ENCODE measurements around the gene MYOM1. TPM values are rescaled to one million over a fixed set of nuclear protein-coding genes. Genes with fewer than 3 reads are reported as not detected.

Gene MYOM1
- total RNA-seq, 1 donor from 2014 or later = 2.5 TPM

- no peak for ATAC-seq
- intact Hi-C loops (cut with DNase I) = no loop called here
These were observed 163.5 kb downstream of the MYOM1 start for GRCh38 chr18:3056311-3056710.

GRCh38 chr18:3055816-3056215, 164.0 kb downstream of the MYOM1 start:
- H3K27ac ChIP-seq = no peak overlapping the region
- peaks cover 18% of the 10 kb centered on the region for H3K4me1 ChIP-seq
- no peak for TF ChIP-seq CTCF (IDR thresholded peaks at IDR 0.05)
- no peak overlapping the region for H3K4me3 ChIP-seq
- DNase-seq (no peak), ATAC-seq (no peak)
- H3K36me3 ChIP-seq = no peaks in the 10 kb centered on the region
- intact Hi-C loops (cut with DNase I) = no loop called here
- H3K9me3 ChIP-seq = no peaks in the 10 kb centered on the region
- H3K27me3 ChIP-seq = no peaks in the 10 kb centered on the region

More at GRCh38 chr18:3056311-3056710, 163.5 kb downstream of the MYOM1 start:
- no peak overlapping the region for H3K27ac ChIP-seq
- H3K9me3 ChIP-seq = no peaks in the 10 kb centered on the region
- H3K27me3 ChIP-seq = no peaks in the 10 kb centered on the region
- TF ChIP-seq CTCF (IDR thresholded peaks at IDR 0.05) = no peak
- no peak overlapping the region for H3K4me3 ChIP-seq
- no peaks in the 10 kb centered on the region for H3K36me3 ChIP-seq
- peaks cover 21% of the 10 kb centered on the region for H3K4me1 ChIP-seq
- DNase-seq = no peak

DNA sequence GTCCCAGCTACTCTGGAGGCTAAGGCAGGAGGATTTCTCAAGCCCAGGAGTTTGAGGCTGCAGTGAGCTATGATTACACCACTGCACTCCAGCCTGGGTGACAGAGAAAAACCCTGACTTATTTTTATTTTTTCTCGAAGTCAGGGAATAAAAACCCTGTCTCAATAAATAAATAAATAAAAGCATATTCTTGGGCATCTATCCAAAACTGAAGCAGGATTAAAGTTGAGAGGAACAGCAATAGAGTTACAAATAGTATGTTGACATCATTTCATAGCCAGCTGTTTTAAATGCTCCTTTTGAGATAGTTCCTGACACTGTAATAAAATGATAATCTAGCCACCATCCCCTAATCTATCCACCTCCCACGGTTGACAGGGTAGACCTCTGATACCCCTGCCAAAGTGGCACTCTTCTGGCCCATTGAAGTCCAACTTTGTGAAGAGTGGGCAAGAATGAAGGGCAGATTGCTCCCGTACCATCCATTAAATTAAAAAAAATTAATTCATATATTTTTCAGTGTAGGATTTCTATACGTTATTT, 164.5 kb downstream of the MYOM1 start:
- peaks cover 14% of the 10 kb centered on the region for H3K4me1 ChIP-seq
- H3K9me3 ChIP-seq = no peaks in the 10 kb centered on the region
- H3K27ac ChIP-seq = no peak overlapping the region
- DNase-seq (no peak), ATAC-seq (no peak)
- H3K27me3 ChIP-seq = no peaks in the 10 kb centered on the region
- H3K4me3 ChIP-seq = no peak overlapping the region
- intact Hi-C loops (cut with DNase I) = no loop called here
- no peak for TF ChIP-seq CTCF (IDR thresholded peaks at IDR 0.05)
- no peaks in the 10 kb centered on the region for H3K36me3 ChIP-seq

DNA sequence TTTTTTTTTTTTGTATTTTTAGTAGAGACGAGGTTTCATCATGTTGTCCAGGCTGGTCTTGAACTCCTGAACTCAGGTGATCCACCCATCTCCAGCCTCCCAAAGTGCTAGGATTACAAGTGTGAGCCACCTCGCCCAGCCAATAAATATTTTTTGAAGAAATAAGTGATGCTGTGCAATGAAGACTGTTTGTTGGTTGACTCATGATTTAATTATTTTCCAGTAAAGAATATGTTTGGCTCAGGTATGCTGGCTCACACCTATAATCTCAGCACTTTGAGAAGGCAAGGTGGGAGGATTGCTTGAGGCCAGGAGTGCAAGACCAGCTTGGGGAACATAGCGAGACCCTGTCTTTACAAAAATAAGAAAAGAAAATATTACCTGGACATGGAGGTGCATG, 165.0 kb downstream of the MYOM1 start:
- Histone ChIP-seq H3K9me3 (no peaks in the 10 kb centered on the region), H3K4me3 (no peak overlapping the region), H3K27me3 (no peaks in the 10 kb centered on the region), H3K27ac (no peak overlapping the region), H3K36me3 (no peaks in the 10 kb centered on the region), H3K4me1 (peaks cover 9% of the 10 kb centered on the region)
- intact Hi-C loops (cut with DNase I) = no loop called here
- DNase-seq (no peak), ATAC-seq (no peak)
- no peak for TF ChIP-seq CTCF (IDR thresholded peaks at IDR 0.05)

- Histone ChIP-seq H3K27ac (no peak overlapping the region), H3K27me3 (no peaks in the 10 kb centered on the region), H3K9me3 (no peaks in the 10 kb centered on the region), H3K4me1 (peaks cover 4% of the 10 kb centered on the region), H3K4me3 (no peak overlapping the region), H3K36me3 (no peaks in the 10 kb centered on the region)
- intact Hi-C loops (cut with DNase I) = no loop called here
- DNase-seq (no peak), ATAC-seq (no peak)
- no peak for TF ChIP-seq CTCF (IDR thresholded peaks at IDR 0.05)
These were observed 165.6 kb downstream of the MYOM1 start for GRCh38 chr18:3054214-3054613.

DNA sequence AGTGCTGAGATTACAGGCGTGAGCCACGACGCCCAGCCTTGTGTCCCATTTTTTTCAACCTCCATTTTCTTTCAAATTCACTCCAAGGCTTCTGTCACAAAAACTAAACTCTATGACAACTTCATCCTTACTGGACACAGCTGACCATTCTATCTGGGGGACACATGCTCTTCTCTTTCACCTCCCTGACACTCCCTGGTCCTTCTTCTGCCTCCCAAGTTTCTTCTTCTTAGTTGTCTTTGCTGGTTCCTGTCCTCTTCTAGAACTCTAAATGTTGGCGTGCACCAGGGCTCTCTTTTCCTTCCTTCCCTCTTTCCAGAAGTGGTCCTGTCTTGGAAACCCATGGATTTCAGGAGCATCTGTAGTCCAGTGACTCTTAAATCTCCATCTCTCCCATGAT, 166.7 kb downstream of the MYOM1 start:
- H3K27me3 ChIP-seq = no peaks in the 10 kb centered on the region
- no peaks in the 10 kb centered on the region for H3K9me3 ChIP-seq
- ATAC-seq = no peak
- intact Hi-C loops (cut with DNase I) = no loop called here
- H3K36me3 ChIP-seq = no peaks in the 10 kb centered on the region
- no peaks in the 10 kb centered on the region for H3K4me1 ChIP-seq
- DNase-seq = no peak
- TF ChIP-seq CTCF (IDR thresholded peaks at IDR 0.05) = no peak
- H3K4me3 ChIP-seq = no peak overlapping the region
- no peak overlapping the region for H3K27ac ChIP-seq

Measured in upper lobe of right lung (tissue), 1 donor.